GM20000 (cell line): ENCODE results near the gene SLCO4A1.

Experiments
- DNase-seq: peaks from one replicate; pipeline ENCODE4 v3.0.0; 2012; ENCODE audit warnings: low spot score
- TF ChIP-seq, protein P1 (sequence below): IDR thresholded peaks from 2 replicates; pipeline ENCODE4 v1.5.1; 2012; ENCODE audit warnings: mild to moderate bottlenecking, control low read depth; ENCODE audit errors: extremely low read depth, missing control alignments

The SLCO4A1 gene

GRCh38 chr20:62637110-62637509 lies 5.2 kb upstream of the SLCO4A1 start:
- TF ChIP-seq, protein P1, sequence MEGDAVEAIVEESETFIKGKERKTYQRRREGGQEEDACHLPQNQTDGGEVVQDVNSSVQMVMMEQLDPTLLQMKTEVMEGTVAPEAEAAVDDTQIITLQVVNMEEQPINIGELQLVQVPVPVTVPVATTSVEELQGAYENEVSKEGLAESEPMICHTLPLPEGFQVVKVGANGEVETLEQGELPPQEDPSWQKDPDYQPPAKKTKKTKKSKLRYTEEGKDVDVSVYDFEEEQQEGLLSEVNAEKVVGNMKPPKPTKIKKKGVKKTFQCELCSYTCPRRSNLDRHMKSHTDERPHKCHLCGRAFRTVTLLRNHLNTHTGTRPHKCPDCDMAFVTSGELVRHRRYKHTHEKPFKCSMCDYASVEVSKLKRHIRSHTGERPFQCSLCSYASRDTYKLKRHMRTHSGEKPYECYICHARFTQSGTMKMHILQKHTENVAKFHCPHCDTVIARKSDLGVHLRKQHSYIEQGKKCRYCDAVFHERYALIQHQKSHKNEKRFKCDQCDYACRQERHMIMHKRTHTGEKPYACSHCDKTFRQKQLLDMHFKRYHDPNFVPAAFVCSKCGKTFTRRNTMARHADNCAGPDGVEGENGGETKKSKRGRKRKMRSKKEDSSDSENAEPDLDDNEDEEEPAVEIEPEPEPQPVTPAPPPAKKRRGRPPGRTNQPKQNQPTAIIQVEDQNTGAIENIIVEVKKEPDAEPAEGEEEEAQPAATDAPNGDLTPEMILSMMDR = no peak
- DNase-seq = no peak

GRCh38 chr20:62637521-62638054 lies 4.7 kb upstream of the SLCO4A1 start:
- no peak for DNase-seq
- TF ChIP-seq, protein P1 = no peak

DNA sequence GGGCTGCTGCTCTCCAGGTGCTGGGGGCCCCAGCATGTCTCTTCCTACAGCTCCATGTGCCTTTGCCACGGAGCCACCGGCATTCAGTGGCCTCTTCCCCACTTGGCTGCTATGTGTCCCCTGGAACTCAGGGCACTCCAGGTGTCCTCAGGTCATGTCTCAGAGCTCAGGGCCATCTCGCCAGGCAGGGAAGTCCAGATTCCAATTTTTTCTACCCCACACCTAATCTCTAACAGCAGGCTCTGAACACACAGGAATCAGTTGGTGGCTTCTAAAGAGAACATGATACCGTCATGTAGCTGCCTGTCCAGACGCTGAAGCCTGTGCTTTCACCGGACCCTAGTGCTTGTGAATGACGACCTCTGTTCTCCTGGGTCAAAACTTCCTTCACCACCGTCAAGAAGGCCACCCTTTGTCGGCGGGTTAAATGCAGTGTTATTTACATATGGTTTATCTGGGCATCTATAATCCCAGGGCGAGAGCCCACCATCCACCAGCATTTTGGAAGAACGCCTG lies 4.2 kb upstream of the SLCO4A1 start:
- TF ChIP-seq, protein P1 = no peak
- no peak for DNase-seq

- TF ChIP-seq, protein P1 = no peak
Measured at GRCh38 chr20:62638679-62639406, 3.5 kb upstream of the SLCO4A1 start.

DNA sequence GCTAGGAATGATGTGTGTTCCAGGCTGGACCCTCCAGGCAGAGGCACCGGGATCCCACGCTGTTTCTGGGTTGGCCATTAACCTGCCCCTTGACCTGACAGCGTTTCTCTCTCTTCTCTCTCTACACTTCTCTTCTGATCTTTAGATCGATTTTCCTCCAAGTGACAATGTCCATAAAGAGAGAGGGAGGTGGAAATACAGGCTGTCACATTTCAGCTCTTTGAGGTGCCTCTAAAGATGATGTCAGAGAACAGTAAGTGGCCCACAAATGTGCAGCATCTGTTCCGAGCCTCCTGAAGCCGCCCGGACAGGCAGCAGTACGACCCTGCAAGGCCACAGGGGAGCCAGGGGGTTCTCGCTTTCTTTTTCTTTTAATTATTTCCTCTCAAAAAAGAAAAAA lies 2.5 kb upstream of the SLCO4A1 start:
- no peak for DNase-seq
- TF ChIP-seq, protein P1 = no peak

More at GRCh38 chr20:62638679-62639406, 3.5 kb upstream of the SLCO4A1 start:
- no peak for DNase-seq

GRCh38 chr20:62640870-62641269 lies 1.4 kb upstream of the SLCO4A1 start:
- DNase-seq = no peak
- TF ChIP-seq, protein P1 = no peak

DNA sequence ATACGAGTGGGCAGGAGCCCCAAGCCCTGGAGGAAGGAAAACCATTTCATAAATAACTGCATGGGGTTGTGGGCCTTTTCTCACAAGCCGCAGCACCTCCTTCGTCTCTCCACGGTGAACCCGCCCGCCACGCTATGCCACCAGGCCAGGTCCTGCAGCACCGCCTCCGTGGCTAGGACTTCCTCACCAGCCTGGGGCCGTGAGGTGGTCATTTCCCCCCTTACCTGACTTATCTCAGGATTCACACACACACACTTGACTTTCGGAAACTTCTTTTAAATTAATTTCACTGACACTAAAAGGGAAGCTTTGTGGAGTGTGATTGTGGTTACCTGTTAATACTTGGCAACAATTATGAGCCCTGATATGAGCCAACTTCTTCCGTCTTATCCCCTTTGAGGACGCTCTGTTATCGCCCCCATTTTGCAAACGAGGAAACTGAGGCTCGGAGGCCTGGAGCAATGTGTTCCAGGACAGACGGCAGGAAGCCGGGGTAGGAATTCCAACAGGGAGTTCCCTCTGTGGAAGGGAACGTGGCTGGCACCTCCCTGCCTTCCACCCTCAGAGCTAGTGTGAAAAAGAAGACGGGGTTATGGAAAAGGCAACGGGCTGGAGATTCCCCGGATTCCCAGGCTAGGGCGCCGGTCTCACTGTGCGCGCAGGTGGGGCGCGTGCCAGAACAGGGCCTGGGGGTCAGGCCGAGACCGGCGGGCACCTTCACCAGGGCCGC lies 817 bp upstream of the SLCO4A1 start:
- DNase-seq = no peak

More for the DNA sequence above, 817 bp upstream of the SLCO4A1 start:
- TF ChIP-seq, protein P1 = no peak
